ENCODE data around the gene INF2.
A peak's percentile ranks its signal among the peaks of the same experiment; 100 is the strongest.
"Not testable (repeated sequence)": the region's sequence is repeated elsewhere in the genome, so short reads cannot be mapped to it uniquely, and the experiment has no call there.

Gene INF2

DNA sequence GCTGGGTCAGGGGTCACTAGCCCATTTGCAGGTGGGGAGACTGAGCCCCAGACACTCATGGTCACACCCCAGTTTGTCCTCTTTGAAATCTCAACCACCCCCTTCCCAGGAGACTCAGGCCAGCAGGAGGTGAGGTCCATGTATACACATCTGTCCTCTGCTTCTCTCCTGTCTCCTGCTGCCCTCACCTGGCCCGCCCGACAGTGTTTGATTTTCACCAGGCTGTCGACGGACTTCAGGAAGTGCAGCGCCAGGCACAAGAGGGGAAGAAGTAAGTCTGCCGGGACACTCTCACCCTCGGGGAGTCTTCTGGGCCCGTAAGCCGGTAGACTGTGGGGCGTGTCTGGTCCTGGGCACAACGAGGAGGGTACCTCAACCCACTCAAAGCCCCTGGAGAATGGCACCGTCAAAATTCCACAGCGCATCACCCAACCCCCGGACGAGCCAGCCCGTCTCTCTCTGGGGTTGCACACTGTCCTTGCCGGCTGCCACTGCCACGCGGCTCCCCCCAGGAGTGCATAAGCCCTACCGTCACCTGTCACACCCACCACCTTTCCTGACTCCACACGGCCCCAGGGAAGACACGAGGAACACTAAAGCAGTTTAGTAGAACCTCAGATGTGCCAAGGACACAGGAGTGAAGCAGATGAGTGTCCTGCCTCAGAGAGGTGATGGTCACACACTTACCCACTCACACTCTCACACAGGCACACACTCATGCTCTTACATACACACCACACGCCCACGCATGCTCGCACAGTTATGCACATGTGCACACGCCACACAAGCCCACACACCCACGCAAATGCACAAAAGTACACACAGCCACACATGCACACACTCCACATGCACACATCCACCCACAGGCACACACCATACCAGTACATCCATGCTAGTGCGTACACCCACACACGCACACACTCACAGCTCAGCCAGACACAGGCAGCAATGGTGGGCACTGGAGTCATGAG lies 50.4 kb downstream of the INF2 start:
- DNase-seq, result no peak

- no peak for DNase-seq
These were observed 51.8 kb downstream of the INF2 start for GRCh38 chr14:104741108-104741802.

DNA sequence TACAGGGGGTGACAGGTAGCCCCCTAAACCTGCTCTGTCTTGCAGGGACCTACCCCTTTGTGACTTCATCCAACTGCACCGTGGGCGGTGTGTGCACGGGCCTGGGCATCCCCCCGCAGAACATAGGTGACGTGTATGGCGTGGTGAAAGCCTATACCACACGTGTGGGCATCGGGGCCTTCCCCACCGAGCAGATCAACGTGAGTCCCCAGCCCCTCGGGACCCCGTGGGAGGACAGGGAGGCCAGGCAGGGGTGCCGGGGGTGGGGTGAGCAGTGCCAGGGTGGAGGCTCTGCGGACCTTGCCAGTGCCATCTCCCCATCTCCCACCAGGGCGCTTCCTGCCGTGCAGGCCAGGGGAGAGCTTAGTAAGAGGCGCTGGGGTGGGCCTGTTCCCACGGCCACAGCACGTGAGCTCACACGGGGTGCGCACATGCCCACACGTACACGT lies 52.4 kb downstream of the INF2 start:
- no peak for DNase-seq

DNA sequence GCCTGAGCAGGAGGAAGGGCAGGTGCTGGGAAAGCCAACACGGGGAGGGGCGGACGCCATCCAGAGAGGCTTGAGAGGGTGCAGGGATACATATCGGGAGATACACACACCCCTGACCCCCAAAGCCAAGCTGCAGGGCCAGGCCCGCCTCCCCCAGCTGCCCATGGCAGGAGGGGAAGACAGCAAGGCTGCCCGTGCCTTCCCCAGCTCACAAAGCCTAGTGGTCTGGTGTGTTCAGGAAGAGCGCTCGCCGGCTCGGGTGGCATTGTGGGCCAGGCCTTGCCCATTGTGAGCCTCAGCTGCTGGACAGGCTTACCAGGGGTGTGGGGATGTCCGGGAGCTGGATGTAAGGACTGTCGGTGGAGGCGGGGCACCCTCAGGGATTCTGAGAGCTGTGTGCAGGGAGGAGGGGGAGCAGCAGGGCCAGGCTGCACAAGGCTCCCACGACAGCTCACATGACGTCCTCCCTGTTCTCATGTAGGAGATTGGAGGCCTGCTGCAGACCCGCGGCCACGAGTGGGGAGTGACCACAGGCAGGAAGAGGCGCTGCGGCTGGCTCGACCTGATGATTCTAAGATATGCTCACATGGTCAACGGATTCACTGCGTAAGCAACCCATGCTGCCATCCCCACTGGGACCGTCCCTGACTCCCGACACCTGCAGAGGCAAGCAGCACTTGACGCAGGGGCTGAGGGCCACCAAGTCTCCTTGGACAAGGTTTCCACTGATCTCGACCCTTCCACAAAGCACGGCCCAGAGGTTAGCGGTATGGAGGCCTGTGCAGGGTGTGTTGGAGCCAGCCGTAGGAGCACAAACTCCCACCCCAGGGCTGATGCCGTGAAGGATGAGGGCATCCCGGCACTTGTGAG lies 53.4 kb downstream of the INF2 start:
- DNase-seq, result no peak

DNA sequence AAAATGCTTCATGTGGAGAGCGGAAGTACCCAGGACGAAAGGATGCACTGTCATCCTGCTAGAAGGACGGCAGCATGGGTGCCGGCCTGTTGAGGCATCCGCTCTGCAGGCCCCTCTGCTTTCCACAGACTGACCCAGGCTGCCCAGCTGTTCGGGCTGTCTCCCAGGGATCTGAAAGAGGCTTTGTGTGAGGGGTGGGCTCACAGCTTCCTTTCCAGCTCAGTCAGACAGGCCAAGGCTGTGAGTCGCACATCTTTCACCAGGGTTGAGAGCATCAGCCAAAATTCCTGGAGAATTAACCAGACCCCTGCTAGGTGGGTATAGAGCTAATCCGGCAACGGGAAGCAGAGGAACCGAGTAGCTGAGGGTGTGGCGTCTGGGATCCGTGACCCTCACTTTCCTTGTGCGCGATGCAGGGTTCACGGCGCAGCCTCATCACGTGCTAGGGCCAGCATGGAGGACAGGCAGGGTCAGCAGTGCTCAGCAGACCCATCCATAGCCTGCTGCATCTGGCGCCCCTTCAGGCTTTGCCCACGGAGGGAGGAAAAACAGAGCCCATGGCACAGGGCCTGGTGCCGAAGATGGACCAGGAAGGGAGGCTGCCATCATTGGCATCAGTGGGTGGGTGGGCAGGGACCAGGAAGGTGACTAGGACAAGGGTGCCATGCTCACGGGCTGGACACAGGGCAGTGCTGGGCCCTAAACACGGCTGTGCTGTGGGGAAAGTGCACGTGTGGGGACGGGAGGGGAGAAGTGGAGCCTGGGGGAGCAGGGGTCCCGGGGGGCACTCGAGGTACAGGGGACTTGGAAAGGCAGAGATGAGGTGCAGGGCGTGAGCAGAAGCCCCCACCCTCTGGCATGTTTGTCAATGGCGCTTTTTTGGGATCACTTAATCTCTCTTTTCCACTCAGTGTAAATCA lies 54.3 kb downstream of the INF2 start:
- no peak for DNase-seq

- no peak for DNase-seq
These were observed 55.1 kb downstream of the INF2 start for GRCh38 chr14:104744484-104744883.

DNA sequence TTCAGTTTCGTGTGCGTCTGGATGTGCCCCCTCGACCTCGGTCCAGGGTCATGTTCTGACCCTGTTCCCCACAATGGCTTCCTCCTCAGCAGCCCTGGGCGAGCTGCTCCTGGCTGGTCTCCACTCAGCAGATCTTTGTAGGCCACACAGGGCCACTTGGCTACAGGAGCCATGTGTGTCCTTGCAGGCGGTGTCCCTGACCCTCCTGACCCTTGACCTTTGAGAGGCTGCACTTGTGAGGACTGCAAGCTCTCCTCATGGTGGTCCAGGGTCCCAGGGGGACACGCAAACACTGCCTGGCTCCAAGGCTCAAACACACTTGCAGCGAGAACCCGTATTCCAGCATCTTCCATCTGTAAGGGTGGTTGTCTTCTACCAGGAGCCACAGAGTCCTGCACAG lies 56.0 kb downstream of the INF2 start:
- no peak for DNase-seq

- no peak for DNase-seq
These were observed 56.7 kb downstream of the INF2 start for GRCh38 chr14:104746071-104746545.

DNA sequence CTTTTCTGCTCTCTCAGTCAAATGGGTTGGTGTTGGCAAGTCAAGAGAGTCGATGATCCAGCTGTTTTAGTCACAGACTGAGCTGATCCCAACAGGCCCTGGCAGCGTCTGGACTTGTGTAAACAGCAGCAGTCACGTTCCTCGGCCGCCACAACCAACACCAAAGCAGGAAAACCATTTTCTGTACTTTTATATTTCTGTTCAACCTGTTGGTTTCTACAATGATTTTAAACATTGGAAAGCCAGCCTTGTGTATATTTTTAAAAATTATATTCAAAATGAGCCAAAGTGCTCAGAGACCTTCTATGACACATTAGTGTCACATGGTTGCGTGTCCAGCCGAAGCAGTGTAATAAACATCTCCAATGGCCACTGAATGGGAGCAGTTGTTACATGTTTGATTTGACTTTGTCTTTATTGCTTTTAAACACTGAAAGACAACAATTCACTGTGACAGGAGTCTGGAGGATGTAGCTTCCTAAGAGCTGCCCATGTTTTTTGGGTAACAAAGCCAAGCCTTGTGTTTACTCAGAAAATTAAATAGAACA lies 57.6 kb downstream of the INF2 start:
- peak; percentile 72 for DNase-seq

- no peak for DNase-seq
These were observed 58.5 kb downstream of the INF2 start for GRCh38 chr14:104747876-104748275.

DNA sequence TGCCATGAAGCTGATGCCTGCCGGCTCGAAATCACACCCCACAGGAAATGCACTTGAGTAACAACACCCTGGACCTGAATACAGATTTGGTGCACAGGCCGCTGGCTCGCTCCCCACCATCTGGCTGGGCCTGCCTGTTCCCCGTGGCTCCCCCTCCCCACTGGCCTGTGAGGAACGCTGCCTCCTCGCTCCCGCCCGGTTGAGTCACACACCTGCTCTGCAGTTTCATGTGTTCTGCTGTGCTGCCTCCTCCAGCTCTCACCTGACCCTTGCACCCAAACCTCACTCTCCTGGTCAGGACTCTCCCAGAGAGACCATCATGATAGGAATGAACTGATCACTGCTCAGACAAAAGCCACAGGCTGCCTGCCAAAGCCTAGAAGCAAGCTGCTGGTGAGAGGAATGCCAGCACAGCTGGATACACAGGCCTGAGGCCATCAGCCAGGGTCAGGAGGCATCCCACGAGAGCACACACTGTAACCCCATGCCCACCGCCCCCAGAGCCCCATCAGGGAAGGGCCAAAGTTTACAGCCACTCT lies 59.8 kb downstream of the INF2 start:
- no peak for DNase-seq

GRCh38 chr14:104750056-104750752 lies 60.8 kb downstream of the INF2 start:
- no peak for DNase-seq

DNA sequence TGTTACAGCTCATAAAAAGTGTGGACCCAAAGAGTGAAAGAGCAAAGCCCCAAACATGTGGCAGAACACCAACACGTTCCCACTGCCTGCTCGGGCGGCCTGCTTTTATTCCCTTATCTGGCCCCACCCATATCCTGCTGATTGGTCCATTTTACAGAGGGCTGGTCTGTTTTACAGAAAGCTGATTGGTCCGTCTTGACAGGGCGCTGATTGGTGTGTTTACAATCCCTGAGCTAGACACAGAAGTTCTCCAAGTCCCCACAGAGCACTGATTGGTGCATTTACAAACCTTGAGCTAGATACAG lies 61.3 kb downstream of the INF2 start:
- not testable (repeated sequence) for DNase-seq

GRCh38 chr14:104751539-104752422 lies 62.4 kb downstream of the INF2 start:
- no peak for DNase-seq

- no peak for DNase-seq
These were observed 63.0 kb downstream of the INF2 start for GRCh38 chr14:104752423-104752734.

DNA sequence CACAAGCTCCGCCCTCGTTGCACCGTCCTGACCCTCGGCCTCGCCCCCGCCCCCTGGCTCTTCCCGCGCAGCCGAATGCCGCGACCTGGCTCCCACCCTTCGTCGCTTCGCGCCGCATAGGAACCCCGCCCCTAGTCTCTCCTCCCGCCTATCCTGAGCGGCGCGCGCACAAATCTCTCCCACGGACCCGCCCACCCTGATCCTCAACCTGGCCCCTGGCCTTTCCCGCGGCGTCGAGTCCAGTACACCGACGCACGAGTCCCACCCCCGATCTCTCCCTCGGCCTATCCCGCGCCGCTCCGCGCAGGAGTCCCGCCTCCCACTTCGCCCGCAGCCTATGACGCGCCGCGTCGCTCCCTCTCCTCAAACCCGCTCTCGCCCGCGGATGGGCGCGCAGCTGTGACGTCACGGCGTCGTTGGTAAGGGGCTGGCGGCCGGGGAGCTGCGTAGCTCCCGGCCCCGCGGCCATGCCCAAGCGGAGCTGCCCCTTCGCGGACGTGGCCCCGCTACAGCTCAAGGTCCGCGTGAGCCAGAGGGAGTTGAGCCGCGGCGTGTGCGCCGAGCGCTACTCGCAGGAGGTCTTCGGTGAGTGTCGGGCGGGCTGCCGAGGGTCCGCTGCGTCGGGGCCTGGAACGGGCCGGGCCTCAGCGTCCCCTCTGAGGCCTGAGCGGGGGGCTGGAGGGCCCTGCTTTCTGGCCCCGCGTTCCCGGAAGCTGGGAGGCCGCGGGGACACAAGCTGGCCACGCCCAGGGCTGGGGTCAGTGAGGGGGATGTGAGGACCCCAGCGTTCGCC lies 63.5 kb downstream of the INF2 start, which contains the start of gene SIVA1:
TSS of gene SIVA1 (plus strand) at position 413 of the 793 bp plus-strand sequence. CDS start at position 468, 55 bp downstream.
- DNase-seq, result peak; percentile 94

GRCh38 chr14:104753528-104754212 lies 64.3 kb downstream of the INF2 start:
- no peak for DNase-seq

DNA sequence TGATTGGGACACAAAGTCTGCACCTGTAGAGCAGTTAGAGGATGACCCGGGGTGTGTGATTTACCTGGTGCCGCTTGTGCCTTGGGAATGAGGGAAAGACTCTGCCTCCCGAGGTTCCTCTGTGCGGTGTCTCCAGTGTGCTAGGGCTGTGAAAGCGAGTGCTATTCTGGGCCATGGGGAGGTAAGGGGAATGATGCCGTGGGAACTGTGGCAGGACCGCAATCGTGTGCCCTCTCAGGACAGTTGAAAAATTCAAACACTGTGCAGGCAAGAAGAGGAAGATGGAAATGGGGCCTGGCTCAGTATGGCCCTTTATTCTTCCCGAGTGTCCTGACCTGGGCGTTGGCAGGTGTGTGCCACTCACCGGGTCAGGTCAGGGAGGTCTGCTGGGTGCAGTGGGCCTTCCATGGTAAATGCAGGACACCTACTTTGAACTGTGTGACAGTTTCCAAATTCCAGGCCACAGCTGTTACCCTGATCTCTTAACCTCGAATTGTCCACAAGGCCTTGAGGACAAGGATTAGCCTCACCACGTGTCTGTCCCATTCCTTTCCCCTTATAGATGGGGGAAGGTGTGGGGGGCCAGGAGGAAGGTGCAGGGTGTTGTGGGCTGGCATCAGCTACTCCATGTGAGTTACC lies 64.9 kb downstream of the INF2 start:
- DNase-seq, result no peak
